GM18498 (cell line): Measurements from ENCODE around the gene CXCR5.

Experiments
- ATAC-seq: cut with Tn5 transposase; IDR thresholded peaks from one replicate; pipeline ENCODE4 v1.9.1; 2021; ENCODE audit warnings: mild to moderate bottlenecking, moderate library complexity; ENCODE audit not compliant: unreplicated experiment

Gene CXCR5

GRCh38 chr11:118898400-118899295, 15.0 kb downstream of the CXCR5 start:
- no peak for ATAC-seq

GRCh38 chr11:118899296-118899688, 15.6 kb downstream of the CXCR5 start:
- no peak for ATAC-seq

- no peak for ATAC-seq
Measured at GRCh38 chr11:118899706-118900360, 16.1 kb downstream of the CXCR5 start.

- no peak for ATAC-seq
Measured at GRCh38 chr11:118900535-118901384, 17.1 kb downstream of the CXCR5 start.

- ATAC-seq: no peak
Measured at GRCh38 chr11:118901494-118902335, 18.0 kb downstream of the CXCR5 start.

- no peak for ATAC-seq
Measured at GRCh38 chr11:118902336-118903203, 18.9 kb downstream of the CXCR5 start.

- ATAC-seq: no peak
Measured at GRCh38 chr11:118903204-118904015, 19.7 kb downstream of the CXCR5 start.

- ATAC-seq: peak; percentile 79
Measured at GRCh38 chr11:118907051-118908042, 23.7 kb downstream of the CXCR5 start.

- no peak for ATAC-seq
Measured at GRCh38 chr11:118908264-118908663, 24.6 kb downstream of the CXCR5 start.

GRCh38 chr11:118908901-118909618, 25.4 kb downstream of the CXCR5 start:
- no peak for ATAC-seq

- no peak for ATAC-seq
Measured at GRCh38 chr11:118909619-118910308, 26.1 kb downstream of the CXCR5 start.

- ATAC-seq: no peak
Measured at GRCh38 chr11:118910309-118911112, 26.8 kb downstream of the CXCR5 start.

GRCh38 chr11:118911113-118911879, 27.6 kb downstream of the CXCR5 start:
- ATAC-seq: no peak

GRCh38 chr11:118911880-118912741, 28.4 kb downstream of the CXCR5 start:
- no peak for ATAC-seq
